ENCODE results near the gene ALDH1A1. TPM values are rescaled to one million over a fixed set of nuclear protein-coding genes. Genes with fewer than 3 reads are reported as not detected.

The ALDH1A1 gene
- polyA plus RNA-seq, 1 experiment: 7.0 TPM

DNA sequence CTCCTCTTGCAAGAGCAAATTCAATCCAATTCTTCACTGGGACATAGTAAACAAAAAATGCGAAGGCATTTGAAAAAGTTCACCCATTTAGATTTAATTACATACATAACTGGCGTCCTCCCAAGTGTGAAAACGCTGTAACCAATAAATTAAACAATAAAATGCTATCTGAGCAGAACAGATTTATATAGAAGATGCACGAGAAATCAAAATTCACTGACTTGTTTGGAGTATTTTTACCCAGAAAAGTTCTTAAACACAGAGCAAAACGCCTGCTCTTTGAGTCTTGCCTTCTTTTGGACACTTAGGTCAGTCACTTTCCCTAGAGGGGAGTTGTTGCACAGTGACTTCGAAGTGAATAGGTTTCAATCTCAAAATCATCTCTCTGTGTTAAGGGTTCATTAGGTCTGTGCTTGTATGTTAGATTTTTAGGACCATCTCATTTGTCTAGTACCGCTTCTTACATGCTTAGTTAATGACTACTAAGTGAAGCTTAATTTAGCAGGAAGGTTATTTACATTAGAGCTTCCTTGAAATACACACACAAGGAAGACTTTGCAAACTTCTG lies 1.9 kb downstream of the ALDH1A1 start:
- no peak overlapping the region for H3K4me3 ChIP-seq (ENCODE audit: low read depth, low read length)
- TF ChIP-seq, protein P1, sequence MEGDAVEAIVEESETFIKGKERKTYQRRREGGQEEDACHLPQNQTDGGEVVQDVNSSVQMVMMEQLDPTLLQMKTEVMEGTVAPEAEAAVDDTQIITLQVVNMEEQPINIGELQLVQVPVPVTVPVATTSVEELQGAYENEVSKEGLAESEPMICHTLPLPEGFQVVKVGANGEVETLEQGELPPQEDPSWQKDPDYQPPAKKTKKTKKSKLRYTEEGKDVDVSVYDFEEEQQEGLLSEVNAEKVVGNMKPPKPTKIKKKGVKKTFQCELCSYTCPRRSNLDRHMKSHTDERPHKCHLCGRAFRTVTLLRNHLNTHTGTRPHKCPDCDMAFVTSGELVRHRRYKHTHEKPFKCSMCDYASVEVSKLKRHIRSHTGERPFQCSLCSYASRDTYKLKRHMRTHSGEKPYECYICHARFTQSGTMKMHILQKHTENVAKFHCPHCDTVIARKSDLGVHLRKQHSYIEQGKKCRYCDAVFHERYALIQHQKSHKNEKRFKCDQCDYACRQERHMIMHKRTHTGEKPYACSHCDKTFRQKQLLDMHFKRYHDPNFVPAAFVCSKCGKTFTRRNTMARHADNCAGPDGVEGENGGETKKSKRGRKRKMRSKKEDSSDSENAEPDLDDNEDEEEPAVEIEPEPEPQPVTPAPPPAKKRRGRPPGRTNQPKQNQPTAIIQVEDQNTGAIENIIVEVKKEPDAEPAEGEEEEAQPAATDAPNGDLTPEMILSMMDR (IDR thresholded peaks at IDR 0.05; ENCODE audit: low read depth, low read length): no peak
- no peak overlapping the region for H3K27ac ChIP-seq (ENCODE audit: low read depth, low read length)
- H3K27me3 ChIP-seq (ENCODE audit: control insufficient read depth, insufficient read depth, low read length): no peaks in the 10 kb centered on the region
- ChIA-PET CTCF (interaction anchor here (0.6 kb wide), 1 partner anchor 131 kb away, joined by 3 read pairs; no protein-coding TSS in a partner anchor), POLR2A (no interaction called here)
- no peaks in the 10 kb centered on the region for H3K9me3 ChIP-seq (ENCODE audit: control insufficient read depth, insufficient read depth, low read length)
- no peak for DNase-seq (ENCODE audit: low read depth, low spot score)

DNA sequence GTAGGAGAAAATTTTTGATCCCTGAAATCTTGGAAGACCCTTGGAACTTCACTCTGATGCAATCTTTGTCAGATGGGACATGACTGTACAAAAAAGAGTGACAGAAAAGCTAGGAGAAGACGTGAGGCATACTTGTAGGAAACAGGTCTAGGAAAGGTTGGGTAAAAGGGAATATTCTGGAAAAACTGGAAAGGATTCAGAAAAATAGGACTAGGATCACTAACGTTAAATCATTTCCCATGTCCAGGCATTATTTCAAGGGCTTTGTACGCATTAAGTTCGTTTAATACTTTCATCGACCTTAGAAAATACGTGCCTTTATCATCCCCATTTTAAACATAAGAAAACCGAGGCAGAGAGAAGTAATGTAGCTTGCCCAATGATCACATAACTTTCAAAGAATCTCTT lies 2.9 kb downstream of the ALDH1A1 start:
- no peak overlapping the region for H3K4me3 ChIP-seq (ENCODE audit: low read depth, low read length)
- DNase-seq (ENCODE audit: low read depth, low spot score): no peak
- TF ChIP-seq, protein P1 (IDR thresholded peaks at IDR 0.05; ENCODE audit: low read depth, low read length): no peak
- H3K27me3 ChIP-seq (ENCODE audit: control insufficient read depth, insufficient read depth, low read length): no peaks in the 10 kb centered on the region
- ChIA-PET CTCF (no interaction called here), POLR2A (no interaction called here)
- H3K9me3 ChIP-seq (ENCODE audit: control insufficient read depth, insufficient read depth, low read length): no peaks in the 10 kb centered on the region
- no peak overlapping the region for H3K27ac ChIP-seq (ENCODE audit: low read depth, low read length)

DNA sequence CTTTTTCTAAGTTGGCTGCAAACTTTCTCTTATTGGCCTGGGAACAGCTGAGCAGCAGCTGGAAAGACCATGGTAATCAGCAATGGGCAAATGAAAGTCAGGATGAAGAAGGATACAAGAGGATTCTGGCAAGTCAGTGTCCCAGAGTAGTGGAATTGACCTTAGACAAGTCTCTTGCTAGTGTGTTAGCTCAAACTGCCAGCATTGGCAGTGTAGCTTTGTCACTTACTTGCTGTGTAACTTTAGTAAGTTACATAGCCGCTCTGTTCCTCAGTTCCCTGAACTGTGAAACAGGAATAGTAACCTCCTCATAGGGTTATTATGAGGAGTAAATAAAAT lies 3.6 kb downstream of the ALDH1A1 start:
- TF ChIP-seq, protein P1 (IDR thresholded peaks at IDR 0.05; ENCODE audit: low read depth, low read length): no peak
- H3K27me3 ChIP-seq (ENCODE audit: control insufficient read depth, insufficient read depth, low read length): no peaks in the 10 kb centered on the region
- no peak overlapping the region for H3K27ac ChIP-seq (ENCODE audit: low read depth, low read length)
- POLR2A ChIA-PET: interaction anchor here (0.7 kb wide), 1 partner anchor 10 kb away, joined by 3 read pairs; no protein-coding TSS in a partner anchor
- CTCF ChIA-PET: interaction anchor here (1.0 kb wide), 1 partner anchor 92 kb away, joined by 3 read pairs; no protein-coding TSS in a partner anchor
- no peaks in the 10 kb centered on the region for H3K9me3 ChIP-seq (ENCODE audit: control insufficient read depth, insufficient read depth, low read length)
- no peak overlapping the region for H3K4me3 ChIP-seq (ENCODE audit: low read depth, low read length)
- DNase-seq (ENCODE audit: low read depth, low spot score): no peak

DNA sequence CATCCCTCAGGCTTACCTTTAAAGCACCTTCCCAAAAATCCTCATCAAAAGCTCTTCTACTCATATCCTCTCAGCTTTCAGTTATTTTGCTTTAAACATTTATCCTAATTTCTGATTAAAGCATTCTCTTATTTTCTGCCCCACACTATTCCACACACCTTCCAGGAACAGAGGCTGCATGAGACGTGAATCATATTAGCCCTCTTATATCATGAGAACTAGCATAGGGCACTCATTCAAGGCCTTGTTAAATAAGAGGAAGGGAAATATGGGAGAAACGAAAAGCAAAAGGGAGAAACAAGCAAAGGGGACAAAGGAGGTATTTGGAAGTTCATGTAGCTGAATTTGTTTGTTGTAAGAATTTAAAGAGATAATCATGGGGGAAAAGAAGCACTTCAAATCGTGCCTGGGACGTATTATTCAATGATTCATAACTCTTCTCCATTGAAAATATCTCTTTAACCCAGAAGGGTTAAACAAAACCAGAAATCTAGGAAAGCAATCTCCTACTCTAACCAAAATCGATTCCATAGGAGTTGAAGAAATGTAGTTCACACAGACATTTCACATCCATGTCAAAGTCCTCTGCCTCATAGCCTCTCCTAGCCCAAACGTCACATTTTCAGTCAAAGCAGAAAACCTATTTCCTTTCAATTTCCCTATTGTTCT lies 4.1 kb downstream of the ALDH1A1 start:
- no peak for DNase-seq (ENCODE audit: low read depth, low spot score)
- POLR2A ChIA-PET: interaction anchor here (0.7 kb wide), 1 partner anchor 10 kb away, joined by 3 read pairs; no protein-coding TSS in a partner anchor
- H3K27me3 ChIP-seq (ENCODE audit: control insufficient read depth, insufficient read depth, low read length): no peaks in the 10 kb centered on the region
- H3K27ac ChIP-seq (ENCODE audit: low read depth, low read length): no peak overlapping the region
- H3K9me3 ChIP-seq (ENCODE audit: control insufficient read depth, insufficient read depth, low read length): no peaks in the 10 kb centered on the region
- TF ChIP-seq, protein P1 (IDR thresholded peaks at IDR 0.05; ENCODE audit: low read depth, low read length): no peak
- H3K4me3 ChIP-seq (ENCODE audit: low read depth, low read length): no peak overlapping the region
- CTCF ChIA-PET: interaction anchor here (1.0 kb wide), 1 partner anchor 92 kb away, joined by 3 read pairs; no protein-coding TSS in a partner anchor

DNA sequence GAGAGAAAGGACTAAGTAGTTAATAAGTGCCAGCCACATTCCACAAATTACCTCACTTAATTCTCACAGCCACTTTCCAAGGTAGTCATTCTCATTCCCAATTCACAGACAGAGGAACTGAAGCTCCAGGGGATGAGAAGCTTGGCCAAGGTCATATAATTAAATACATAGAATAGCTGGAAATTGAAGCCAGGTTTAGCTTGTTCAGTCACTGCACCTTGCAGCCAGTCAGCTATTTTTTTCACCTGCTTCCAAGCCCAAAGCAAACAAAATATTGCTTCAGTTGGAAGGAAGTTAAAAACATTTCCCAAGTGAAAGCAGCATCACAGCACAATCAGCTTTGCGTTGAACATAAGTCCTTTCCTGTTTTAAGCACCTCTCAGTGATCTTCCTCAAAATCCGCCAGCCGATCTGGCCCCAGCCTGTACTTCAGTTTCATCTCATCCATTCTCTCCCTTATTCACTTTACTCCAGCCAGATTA lies 4.8 kb downstream of the ALDH1A1 start:
- POLR2A ChIA-PET: no interaction called here

More for the DNA sequence above, 4.8 kb downstream of the ALDH1A1 start:
- Histone ChIP-seq H3K9me3 (ENCODE audit: control insufficient read depth, insufficient read depth, low read length) (no peaks in the 10 kb centered on the region), H3K4me3 (ENCODE audit: low read depth, low read length) (no peak overlapping the region), H3K27me3 (ENCODE audit: control insufficient read depth, insufficient read depth, low read length) (no peaks in the 10 kb centered on the region), H3K27ac (ENCODE audit: low read depth, low read length) (no peak overlapping the region)
- CTCF ChIA-PET: no interaction called here
- TF ChIP-seq, protein P1 (IDR thresholded peaks at IDR 0.05; ENCODE audit: low read depth, low read length): no peak
- no peak for DNase-seq (ENCODE audit: low read depth, low spot score)

All from AG04450 (cell line).